SIG-M5 treated with dmso at 0.1 percent for 504 hours (cell line): Measurements from ENCODE around the gene SPAG7.
A peak's percentile ranks its signal among the peaks of the same experiment; 100 is the strongest.

ENCODE experiments used
- DNase-seq: peaks from one replicate; lab custom pipeline; 2025; ENCODE audit not compliant: unreplicated experiment; lab: John Stamatoyannopoulos, UW

Gene SPAG7

DNA sequence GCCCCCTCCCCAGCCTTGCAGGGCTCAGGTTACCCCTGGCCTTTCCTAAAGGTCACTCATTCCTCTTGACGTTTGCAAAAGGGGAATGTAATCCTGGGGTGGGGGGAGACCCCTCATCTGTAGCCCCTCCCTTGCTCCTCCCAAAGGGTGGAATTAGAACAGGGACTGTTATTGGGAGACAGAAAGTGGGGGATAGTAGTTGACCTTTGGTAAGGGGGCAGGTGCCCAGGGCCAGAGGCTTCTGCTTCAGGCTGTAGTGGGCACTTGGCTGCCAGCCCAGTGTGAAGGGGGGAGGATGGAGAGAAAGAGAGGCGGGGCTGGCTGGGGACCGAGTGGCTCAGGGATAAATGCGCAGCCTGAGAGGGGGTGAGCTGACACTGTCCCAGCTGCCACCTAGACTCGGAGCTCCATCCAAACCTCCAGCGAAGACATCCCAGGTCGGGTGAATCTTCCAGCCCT is 16.8 kb downstream of the SPAG7 start, which contains the start of gene ENO3:
Gene ENO3, plus strand, starts transcription at position 374 of the 459 bp plus-strand sequence. CDS start 711 bp downstream, outside the sequence.
- DNase-seq, result no peak

DNA sequence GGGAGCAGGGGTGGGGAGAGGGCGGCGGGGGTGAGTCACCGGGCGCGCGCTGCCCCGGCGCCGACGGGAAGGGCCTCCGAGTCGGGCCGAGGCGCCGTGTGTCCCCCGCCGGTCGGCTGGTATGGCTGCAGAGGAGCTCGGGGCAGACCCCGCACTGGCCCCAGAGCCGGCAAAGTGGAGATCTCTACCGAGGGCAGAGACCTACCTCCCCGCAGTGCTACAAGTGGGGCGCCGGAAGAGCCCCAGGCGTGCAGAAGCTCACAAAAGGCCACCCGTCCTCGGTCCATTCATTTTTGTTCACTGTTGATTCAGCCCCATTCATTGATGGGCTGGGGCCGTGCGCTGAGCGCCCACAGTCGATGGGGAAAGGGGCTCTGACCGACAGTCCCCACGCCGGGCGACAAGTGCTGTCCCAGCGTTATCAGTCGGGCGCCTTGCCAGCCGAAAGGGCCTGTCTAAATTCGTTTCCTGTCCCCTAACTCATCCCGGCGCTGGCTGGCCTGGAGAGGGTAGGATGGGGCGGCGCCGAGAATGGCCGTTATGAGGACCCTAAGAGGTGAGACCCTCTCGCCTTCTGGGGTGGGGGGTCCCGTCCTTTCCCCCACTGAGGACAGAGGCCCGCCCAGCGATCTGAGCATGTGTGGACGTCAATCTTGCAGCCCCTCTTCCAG is 17.4 kb downstream of the SPAG7 start:
- peak; percentile 34 for DNase-seq

DNA sequence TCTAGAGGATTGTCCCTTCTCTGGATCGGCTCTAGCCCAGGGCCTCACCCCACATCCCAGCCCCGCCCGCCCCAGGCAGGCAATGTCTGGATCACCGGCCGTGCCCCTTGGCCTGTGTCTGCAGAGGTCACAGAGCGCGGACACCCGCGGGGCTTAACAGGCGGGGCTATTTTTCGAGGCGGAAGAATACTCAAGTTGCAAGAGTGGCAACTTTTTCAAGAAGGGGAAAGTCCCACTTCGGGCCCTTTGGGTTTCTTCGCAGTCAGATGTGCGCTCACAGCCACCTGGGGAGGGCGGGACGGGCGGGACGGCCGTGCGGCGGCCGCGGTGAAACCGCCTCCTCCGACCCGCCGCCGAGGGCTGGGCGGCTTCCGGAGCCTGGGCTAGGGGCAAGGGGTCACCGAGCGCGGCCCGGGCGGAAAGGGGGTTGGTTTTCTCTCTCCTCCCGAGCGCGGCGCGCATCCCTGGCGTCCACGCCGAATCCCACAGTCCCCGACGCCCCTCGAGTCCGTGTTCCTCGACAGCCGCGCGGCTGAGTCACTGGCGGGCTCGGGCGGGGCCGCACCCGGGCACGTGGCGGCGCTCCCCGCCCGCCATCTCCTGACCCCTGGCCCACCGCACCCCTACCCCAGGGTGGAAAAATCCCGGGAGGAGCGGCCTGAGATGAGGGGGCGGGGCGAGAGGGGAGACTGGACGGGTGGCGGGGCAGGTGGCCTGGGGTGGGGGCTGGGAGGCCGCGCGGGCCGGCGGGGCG is 18.1 kb downstream of the SPAG7 start:
- peak; percentile 70 for DNase-seq

DNA sequence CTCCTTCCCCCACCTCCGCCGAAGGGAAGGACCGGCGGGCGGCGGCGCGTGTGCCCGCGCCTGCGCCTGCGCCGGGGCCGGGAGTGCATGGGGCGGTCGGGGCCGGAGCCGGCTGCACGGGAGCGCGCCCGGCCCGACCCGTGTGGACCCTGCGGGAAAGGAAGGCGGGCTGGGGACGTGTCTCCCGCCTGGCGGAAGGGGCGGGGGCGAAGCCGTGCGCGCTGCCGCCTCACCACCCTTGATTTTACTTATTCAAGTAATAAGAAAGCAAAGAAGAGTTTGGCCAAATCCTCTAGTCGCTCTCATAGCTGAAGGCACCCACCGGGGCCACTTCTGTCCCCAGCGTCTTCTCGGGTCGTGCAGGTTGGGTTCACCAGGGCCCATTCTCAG is 18.7 kb downstream of the SPAG7 start:
- DNase-seq, result peak; percentile 84

DNA sequence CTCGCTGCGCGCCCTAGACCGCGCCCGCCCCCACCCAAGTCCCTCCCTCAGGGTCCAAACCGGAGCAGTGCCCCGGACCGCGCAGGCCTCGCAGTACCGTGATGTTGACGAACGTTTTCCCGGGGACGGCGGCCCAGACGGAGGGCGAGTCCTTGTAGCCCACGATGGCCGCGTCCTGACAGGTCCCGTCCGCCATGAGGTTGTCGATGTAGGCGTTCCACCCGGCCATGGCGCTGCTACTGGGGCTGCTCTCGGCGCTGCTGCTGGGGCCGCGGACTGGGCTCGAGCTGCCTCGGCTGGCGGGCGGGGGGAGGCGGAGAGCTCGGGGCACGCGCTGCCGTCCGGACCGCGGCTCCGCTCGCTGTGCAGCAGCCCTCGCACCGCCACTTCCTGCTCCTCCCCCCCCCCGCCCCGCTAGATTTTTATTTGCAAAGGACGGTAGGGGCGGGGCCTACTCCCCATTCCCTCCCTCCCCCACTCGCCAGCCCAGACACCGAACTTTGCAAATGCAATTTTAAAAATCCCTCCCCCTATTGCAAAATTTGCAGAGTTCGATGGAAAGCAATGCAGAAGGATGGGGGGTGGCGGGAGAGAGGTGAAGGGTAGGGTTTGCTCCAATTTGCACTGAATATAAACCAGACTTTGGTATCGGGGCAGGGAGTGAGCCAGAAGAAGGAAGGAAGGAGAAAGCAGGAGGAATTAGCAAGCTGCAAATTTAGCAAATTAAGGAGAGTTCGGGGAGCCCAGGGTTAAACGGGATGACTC is 19.3 kb downstream of the SPAG7 start, which contains the start of gene PFN1:
Gene PFN1, minus strand, starts transcription at position 365 of the 765 bp plus-strand sequence. Its CDS starts 136 bp downstream, at position 229.
- peak; percentile 93 for DNase-seq

DNA sequence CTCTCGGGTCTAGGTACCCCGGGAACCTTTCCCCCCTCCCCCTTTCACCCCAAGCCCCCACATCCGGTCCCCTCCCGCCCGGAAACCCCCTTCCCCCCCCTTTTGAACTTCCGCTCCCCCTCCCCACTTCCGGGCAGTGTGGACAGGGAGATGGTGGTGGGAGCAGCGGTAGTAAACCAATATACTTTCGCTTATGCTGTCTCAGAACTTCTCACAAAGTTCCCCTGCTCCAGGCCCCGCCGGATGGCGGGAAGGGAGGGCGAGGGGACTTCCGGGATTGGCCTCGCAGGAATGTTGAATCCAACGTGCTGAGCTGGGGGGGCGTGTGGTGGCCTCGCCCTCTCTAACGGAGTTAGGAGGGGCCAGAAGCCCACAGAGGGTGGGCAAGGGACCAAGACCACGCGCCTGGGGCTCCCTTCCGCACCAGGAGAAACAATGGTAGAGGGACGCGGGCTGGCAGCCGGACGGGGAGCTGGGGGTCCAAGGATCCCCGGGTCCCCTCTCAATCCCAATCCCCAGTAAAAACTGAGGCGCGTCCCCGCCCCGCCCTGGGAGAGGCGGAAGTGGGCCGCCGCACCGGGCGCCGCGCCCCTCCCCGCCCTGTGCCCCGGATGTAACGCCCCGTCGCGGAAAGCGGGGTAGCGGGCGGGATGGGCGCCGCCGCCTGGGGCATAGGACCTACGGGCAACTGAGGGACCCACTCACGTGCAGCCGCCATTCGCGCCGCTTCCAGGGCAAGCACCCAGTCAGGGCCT is 20.0 kb downstream of the SPAG7 start:
- DNase-seq, result peak; percentile 57

DNA sequence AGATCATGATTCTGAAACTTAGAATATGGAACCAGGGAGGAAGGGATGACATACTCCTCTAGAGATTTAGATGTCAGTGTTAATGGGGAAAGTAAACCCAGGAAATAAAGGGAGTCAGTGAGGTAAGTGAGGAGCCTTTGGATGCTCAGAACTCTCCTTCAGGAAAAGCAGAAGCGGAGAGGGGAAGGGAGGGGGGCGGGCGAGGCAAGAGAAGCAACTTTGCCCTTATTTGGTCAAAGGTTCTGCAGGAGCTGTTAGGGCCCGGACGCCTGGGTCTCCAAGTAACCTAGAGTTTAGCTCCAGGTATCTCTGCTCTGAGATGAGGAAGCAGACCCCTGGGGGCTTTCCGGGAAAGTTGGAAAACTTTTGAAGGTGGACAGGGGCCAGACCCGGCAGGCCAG is 20.6 kb downstream of the SPAG7 start:
- DNase-seq, result peak; percentile 59

DNA sequence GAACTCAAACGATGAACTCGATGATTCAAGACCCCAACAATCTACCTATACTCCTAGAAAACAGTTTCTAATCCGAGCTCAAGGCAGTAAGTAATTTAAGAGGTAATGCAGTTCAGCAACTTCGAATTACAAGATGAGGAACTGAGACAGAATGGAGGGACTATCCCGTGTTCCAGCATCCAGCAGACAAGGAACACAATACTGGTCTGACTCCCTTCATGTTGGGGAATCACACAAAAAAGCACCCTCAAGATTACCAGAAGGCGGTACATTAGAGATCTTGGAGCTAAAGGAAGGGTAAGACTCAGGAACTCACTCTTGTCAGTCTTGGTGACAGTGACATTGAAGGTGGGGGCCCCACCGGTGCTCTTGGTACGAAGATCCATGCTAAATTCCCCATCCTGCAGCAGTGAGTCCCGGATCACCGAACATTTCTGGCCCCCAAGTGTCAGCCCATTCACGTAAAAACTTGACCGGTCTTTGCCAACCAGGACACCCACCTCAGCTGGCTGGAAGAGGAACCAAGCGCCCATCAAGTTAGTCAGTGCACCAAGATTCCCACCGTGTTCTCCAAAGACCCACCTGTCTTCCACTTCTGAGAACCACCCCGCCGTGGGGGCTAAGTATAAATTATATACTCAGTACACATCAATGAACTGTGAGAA is 21.2 kb downstream of the SPAG7 start:
- DNase-seq, result no peak

DNA sequence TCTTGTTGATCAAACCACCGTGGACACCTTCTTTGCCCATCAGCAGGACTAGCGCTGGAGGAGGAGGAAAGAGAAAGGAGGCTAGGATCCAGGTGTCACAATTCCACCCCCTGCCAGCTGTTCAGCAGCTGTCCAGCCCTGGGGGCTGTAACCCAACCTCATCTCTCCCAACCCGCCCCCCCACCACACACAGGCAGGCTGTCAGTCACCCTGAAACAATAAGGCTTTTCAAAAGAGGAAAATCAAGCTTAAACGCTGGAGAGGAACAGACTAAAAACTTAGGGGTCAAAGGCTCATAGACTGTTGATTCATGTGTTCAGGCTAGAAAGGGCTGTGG is 21.7 kb downstream of the SPAG7 start:
- DNase-seq, result no peak

DNA sequence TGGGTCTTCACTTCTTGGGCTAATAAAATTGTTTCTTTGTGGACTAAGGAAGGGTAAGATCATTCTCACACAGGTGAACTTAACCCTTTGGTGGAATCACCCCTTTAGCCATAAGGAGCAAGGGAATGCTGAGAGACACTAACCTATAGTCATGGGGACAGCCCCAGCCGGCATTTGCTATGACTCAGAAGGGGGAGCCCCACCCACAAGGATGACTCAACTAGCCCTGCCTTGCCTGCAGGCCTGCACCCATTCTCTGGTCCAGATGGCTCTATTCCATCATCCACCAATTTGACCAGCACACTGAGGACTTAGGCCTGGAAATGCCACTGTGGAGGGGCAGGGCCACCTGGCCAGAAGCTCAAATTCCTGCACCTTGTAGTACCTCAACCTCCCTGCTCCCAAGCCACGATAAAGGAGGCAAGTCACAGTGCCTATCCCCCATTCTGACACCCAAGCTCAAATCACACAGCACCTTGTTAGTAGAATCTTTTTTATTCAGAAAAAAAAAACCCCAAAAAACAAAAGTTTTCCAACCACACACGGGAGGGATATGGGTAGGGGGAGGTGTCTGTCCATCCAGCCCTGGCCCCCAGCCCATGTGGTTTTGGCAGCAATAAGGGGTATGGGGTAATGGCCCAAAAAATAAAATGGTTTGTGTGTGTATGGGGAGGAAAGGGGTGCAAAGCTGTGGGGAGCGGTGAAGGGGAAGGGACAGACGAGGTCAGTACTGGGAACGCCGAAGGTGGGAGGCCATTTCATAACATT is 22.3 kb downstream of the SPAG7 start:
- DNase-seq, result peak; percentile 76

DNA sequence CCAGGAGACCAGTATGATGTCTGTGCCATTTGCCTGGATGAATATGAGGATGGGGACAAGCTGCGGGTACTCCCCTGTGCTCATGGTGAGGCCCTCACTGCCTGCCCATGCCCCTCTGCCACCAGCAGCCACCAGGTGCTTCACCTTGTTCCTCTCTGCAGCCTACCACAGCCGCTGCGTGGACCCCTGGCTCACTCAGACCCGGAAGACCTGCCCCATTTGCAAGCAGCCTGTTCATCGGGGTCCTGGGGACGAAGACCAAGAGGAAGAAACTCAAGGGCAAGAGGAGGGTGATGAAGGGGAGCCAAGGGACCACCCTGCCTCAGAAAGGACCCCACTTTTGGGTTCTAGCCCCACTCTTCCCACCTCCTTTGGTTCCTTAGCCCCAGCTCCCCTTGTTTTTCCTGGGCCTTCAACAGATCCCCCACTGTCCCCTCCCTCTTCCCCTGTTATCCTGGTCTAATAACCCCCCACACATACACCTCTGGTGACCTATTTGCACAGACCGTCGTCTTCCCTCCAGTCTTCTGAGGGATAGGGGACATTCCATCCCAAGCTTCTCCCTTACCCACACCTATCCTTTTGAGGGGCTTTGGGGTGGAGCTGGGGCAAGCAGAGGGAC is 23.0 kb downstream of the SPAG7 start:
- DNase-seq, result no peak

DNA sequence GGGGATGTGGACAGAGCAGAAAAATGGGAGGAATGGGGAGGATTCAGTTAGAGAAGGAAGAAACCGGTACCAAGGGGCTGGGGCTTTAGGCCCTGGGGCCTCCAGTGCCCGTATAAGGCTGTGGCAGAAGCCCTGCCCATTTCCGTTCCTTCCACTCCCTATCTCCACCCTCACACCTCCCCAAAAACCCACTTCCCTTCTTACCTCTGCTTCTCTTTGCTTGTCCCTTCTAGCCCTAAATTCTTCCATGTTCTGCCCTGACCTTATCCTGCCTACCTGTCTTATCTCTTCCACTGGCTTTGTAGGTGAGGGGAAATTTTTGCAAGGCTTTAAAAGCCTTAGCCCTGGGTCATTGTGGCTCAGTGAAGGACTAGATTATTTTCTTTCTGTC is 23.5 kb downstream of the SPAG7 start:
- peak; percentile 79 for DNase-seq

DNA sequence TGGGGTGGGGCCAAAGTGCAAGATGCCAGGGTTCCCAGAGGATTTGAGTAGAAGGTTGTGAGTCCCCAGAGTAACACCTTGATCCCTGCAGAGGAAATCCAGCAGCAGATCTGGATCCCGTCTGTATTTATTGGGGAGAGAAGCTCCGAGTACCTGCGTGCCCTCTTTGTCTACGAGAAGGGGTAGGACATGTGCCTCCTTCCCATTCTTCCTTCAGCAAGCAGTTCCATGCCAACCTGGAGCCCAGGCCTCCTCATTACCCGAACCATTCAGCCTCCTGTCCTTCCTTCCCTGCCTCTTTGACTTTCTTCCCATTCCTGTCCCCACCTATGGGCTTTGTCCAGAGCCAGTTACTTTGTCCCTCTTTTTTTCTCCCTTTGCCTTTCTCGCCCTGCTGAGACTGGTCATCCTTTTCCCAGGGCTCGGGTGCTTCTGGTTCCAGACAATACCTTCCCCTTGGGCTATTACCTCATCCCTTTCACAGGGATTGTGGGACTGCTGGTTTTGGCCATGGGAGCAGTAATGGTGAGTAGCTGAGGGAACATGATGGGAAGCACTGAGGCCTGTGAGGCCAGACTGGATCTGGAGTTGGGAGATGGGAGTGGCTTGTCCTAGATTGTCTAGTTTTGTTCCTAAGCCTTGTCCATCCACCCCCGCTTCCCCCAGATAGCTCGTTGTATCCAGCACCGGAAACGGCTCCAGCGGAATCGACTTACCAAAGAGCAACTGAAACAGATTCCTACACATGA is 24.7 kb downstream of the SPAG7 start:
- DNase-seq, result no peak

DNA sequence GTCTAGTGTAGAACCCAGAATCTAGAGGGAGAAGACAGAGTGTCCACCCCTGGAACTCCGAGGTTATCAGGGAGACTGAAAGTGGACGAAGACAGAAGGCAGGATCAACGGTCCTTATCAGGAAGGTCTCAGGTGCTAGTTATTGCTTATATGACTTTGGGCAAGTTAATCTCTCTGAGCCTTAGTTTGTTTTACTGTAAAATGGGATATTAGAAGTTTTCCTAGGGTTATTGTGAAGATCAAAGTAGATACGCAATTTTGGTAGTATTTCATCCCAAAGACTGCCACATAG is 26.4 kb downstream of the SPAG7 start:
- DNase-seq, result no peak

DNA sequence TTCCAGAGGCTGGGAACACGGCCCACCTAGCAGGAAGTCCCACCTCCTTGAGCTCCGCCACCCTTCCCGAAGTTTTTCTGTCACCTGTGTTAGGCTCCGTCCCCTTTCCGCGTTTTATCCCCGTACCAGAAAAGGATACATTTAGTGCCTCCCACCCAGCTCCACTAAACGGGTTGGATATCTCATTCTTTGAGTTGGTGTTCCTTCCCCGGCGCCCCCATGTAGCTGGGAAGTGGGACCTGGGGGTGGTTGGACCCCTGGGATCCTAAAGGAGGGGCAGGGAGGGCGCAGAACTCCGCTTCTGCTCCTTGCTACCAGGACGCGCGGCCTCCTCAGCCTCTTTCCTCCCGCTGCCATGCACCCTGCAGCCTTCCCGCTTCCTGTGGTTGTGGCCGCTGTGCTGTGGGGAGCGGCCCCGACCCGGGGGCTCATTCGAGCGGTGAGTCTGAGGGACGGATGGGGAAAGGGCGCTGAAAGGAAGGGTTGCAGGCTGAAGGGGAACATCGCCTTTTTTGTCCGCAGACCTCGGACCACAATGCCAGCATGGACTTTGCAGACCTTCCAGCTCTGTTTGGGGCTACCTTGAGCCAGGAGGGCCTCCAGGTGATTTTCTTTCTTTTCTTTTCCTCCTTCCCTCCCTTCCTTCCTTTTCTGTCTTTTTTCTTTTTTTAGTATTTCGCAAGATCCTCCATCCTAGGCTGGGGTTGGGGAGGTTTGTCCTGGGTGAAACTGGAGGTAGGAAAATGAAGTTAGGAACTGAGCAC is 26.9 kb downstream of the SPAG7 start:
- DNase-seq, result no peak

DNA sequence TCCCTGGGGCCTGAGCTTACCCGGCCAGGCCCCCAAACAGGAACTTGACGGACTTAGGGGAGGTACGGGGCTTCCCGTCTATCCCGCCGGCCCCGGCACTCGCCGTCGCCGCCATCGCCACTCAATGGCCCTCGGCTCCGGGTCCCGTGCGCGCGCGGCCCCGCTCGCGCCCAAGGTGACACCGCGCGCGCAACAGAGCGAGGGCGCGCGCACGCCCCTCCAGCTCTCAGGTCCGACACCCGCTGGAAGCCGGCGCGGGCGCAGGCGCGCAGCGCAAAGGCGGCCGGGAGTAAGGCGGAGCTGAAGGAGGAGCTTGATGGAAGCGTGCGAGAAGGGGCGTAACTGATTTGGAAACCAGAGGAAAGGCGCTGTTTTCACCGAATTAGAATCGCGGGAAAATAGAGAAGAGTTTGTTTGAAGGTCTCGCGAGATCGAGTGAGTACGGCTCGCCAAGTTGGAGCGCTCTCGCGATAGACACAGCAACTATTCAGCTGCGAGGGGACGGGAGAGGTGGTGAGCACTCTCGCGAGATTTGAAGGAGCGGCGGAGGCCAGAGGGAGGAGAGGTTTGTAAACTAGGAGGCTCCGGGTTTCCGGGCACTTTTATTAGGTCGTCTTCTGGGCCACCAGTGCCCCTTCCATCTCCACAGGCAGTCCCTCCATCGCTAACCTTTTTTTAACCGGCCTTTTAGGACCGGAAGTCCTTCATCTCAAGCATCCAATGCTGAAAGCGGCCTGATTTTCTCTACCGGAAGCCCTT is 27.6 kb downstream of the SPAG7 start, which contains the start of the genes RNF167 and SLC25A11:
Gene RNF167, plus strand, starts transcription at position 473 of the 759 bp plus-strand sequence. CDS start 642 bp downstream, outside the sequence.
Gene SLC25A11, minus strand, starts transcription at position 251 of the 759 bp plus-strand sequence. Its CDS starts 136 bp downstream, at position 115.
- DNase-seq, result peak; percentile 99

DNA sequence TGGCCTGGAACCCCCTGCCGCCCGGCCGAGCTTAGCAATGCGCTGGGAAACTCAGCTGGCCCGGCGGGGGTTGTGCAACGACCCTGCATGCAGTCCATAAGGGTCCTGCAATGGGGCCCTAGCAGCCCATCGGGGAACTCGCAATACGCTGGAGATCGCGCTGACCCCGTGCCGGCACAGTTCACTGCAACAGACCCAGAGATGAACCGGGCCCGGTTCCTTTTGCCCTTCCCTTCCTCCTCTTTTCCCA is 28.1 kb downstream of the SPAG7 start:
- no peak for DNase-seq
